SK-N-SH (cell line): ENCODE data around the gene ARL9. TPM values are rescaled to one million over a fixed set of nuclear protein-coding genes. Genes with fewer than 3 reads are reported as not detected.

Experiments used
- polyA plus RNA-seq, 3 experiments: library from polyadenylated mRNA; depleted of rRNA; stranded (reverse); fragments of >200 nt; gene quantifications; 2 replicates each; pipeline ENCODE4 v1.2.3, GENCODE V29; 2012

Gene ARL9
- polyA plus RNA-seq, 1 of the 3 experiments (the other 2 are of a cell fraction) = not detected

Other genes starting within 250 kb of the ARL9 start
- gene AASDH, start 118.3 kb upstream of the ARL9 start, polyA plus RNA-seq (2012; rRNA removed) = 4.4 and 5.6 TPM in 2 replicates
- 7.4 and 9.5 TPM in 2 replicates for gene PPAT, start 70.2 kb upstream of the ARL9 start, polyA plus RNA-seq (2012; rRNA removed)
- gene PAICS, start 69.5 kb upstream of the ARL9 start, polyA plus RNA-seq (2012; rRNA removed) = 90.0 and 124 TPM in 2 replicates
- gene SRP72, start 38.2 kb upstream of the ARL9 start, polyA plus RNA-seq (2012; rRNA removed) = 47.6 and 69.2 TPM in 2 replicates
- gene HOPX, start 175.5 kb downstream of the ARL9 start, polyA plus RNA-seq (2012; rRNA removed) = 0.05 and 0.08 TPM in 2 replicates